ENCODE data around the gene GGTLC3. TPM values are rescaled to one million over a fixed set of nuclear protein-coding genes. Genes with fewer than 3 reads are reported as not detected.
A peak's percentile ranks its signal among the peaks of the same experiment; 100 is the strongest.
"Not testable (repeated sequence)": the region's sequence is repeated elsewhere in the genome, so short reads cannot be mapped to it uniquely, and the experiment has no call there.

GGTLC3 gene
- total and polyA plus RNA-seq, 2 of the 4 experiments (the other 2 are of a cell fraction), result not detected

- H3K14ac ChIP-seq (replicated peaks; ENCODE audit: low read depth, low read length); DNase-seq; H3K23ac ChIP-seq (ENCODE audit: low read depth, low read length); dilution Hi-C loops (cut with HindIII; ENCODE audit: low sequenced_read_pairs, unreplicated experiment); H3K27ac ChIP-seq (ENCODE audit: insufficient read depth, low read length); H4K20me1 ChIP-seq (ENCODE audit: insufficient read depth, low read length); H3K9ac ChIP-seq (ENCODE audit: low read depth, low read length); H3K56ac ChIP-seq (ENCODE audit: extremely low read depth, insufficient read depth, low read length); H2BK120ac ChIP-seq (ENCODE audit: low read depth, low read length); CTCF ChIA-PET; in situ Hi-C loops (cut with MboI; ENCODE audit: low sequenced_read_pairs); H2BK5ac ChIP-seq (ENCODE audit: low read depth, low read length, poor library complexity, severe bottlenecking); H2BK15ac ChIP-seq (ENCODE audit: low read depth, low read length); H3K18ac ChIP-seq (ENCODE audit: low read depth, low read length); H4K5ac ChIP-seq (ENCODE audit: low read depth, low read length); H2AK9ac ChIP-seq (replicated peaks; ENCODE audit: low read depth, low read length, poor library complexity); POLR2A ChIA-PET (ENCODE audit: unreplicated experiment); intact Hi-C loops (cut with micrococcal nuclease); H3K4me1 ChIP-seq (ENCODE audit: control insufficient read depth, insufficient read depth, low read length); H3K79me1 ChIP-seq (ENCODE audit: low read depth in 1 of 2, low read length in 2 of 2); H4K8ac ChIP-seq (ENCODE audit: low read depth in 2 of 2, low read length in 2 of 2); H3K4me2 ChIP-seq (ENCODE audit: low read depth, low read length); H3K4me3 ChIP-seq (ENCODE audit: insufficient read depth, low read depth, low read length); BruUV-seq (replicated peaks); H3K9me1 ChIP-seq (ENCODE audit: insufficient read depth, low read length); H3K36me3 ChIP-seq (ENCODE audit: control insufficient read depth, insufficient read depth, low read length); H2BK20ac ChIP-seq (ENCODE audit: low read depth, low read length); H3K9me3 ChIP-seq (ENCODE audit: control insufficient read depth, insufficient read depth, low read length); H2AK5ac ChIP-seq (ENCODE audit: low read depth, low read length); H2AFZ ChIP-seq (replicated peaks; ENCODE audit: low read length, poor library complexity); H3K27me3 ChIP-seq (ENCODE audit: control insufficient read depth, insufficient read depth, low read length); H3K4ac ChIP-seq (ENCODE audit: low read depth, low read length); H4K91ac ChIP-seq (ENCODE audit: insufficient read depth, low read depth, low read length): not testable (repeated sequence)
- peak; percentile 19 for ATAC-seq (ENCODE audit: low read depth)
- no CpG with 5 or more reads among the region's 22 CpGs for WGBS, 2 experiments (ENCODE audit: extremely low coverage in 2 of 2, insufficient read length in 1 of 2)
Observed at GRCh38 chr22:18554280-18555256, 36.6 kb upstream of the GGTLC3 start.

DNA sequence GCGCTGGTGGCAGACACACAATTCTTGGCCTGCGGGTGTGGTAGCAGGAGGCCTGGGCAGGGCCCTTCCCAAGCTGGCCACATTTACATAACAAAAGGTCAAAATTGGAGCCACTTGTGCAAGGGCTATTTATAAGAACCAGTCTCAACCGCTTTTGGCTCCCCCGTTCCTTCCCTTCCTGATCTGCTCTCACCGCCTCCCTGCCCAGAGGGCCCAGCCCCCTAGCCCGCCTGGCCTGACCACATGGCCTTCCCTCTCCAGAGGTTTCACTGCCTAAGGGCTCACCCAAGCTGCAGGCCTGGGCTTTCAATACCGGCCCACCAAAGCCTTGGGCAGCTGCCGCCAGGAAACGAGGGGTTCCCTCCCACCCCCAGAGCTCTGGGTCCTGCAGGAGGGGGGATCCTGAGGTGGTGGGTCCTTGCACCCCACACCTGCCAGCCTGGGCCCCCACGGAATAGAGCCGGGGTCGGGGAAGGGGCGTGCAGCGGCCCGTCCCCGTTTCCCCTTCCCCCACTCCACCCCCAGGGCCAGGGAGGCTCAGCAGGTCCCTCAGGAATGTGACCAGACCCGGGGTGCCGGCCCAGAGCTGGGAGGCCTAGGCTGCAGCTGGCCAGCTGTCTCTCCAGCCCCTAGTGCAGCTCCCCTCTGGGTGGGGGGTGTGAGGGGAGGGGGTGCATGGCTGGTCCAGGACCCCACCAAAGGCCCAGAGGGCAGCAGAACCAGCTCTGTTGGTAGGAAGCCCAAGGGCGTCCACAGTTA, 35.1 kb upstream of the GGTLC3 start:
- H4K91ac ChIP-seq (ENCODE audit: insufficient read depth, low read depth, low read length); H3K18ac ChIP-seq (ENCODE audit: low read depth, low read length); H3K23ac ChIP-seq (ENCODE audit: low read depth, low read length); H3K56ac ChIP-seq (ENCODE audit: extremely low read depth, insufficient read depth, low read length); H3K4ac ChIP-seq (ENCODE audit: low read depth, low read length); H2BK120ac ChIP-seq (ENCODE audit: low read depth, low read length); H4K5ac ChIP-seq (ENCODE audit: low read depth, low read length); H3K36me3 ChIP-seq (ENCODE audit: control insufficient read depth, insufficient read depth, low read length); H3K79me1 ChIP-seq (ENCODE audit: low read depth in 1 of 2, low read length in 2 of 2); H2BK5ac ChIP-seq (ENCODE audit: low read depth, low read length, poor library complexity, severe bottlenecking); H3K4me2 ChIP-seq (ENCODE audit: low read depth, low read length); H2BK15ac ChIP-seq (ENCODE audit: low read depth, low read length); intact Hi-C loops (cut with micrococcal nuclease); H2AFZ ChIP-seq (replicated peaks; ENCODE audit: low read length, poor library complexity); H2AK5ac ChIP-seq (ENCODE audit: low read depth, low read length); DNase-seq; H4K20me1 ChIP-seq (ENCODE audit: insufficient read depth, low read length); BruUV-seq (replicated peaks); POLR2A ChIA-PET (ENCODE audit: unreplicated experiment); H3K9me3 ChIP-seq (ENCODE audit: control insufficient read depth, insufficient read depth, low read length); H3K27ac ChIP-seq (ENCODE audit: insufficient read depth, low read length); in situ Hi-C loops (cut with MboI; ENCODE audit: low sequenced_read_pairs); H3K14ac ChIP-seq (replicated peaks; ENCODE audit: low read depth, low read length); H3K9ac ChIP-seq (ENCODE audit: low read depth, low read length); H3K27me3 ChIP-seq (ENCODE audit: control insufficient read depth, insufficient read depth, low read length); dilution Hi-C loops (cut with HindIII; ENCODE audit: low sequenced_read_pairs, unreplicated experiment); H3K9me1 ChIP-seq (ENCODE audit: insufficient read depth, low read length); H2BK20ac ChIP-seq (ENCODE audit: low read depth, low read length); H2AK9ac ChIP-seq (replicated peaks; ENCODE audit: low read depth, low read length, poor library complexity); ATAC-seq (ENCODE audit: low read depth); H4K8ac ChIP-seq (ENCODE audit: low read depth in 2 of 2, low read length in 2 of 2); H3K4me1 ChIP-seq (ENCODE audit: control insufficient read depth, insufficient read depth, low read length); CTCF ChIA-PET; H3K4me3 ChIP-seq (ENCODE audit: insufficient read depth, low read depth, low read length): not testable (repeated sequence)
- WGBS, 2 experiments (ENCODE audit: extremely low coverage in 2 of 2, insufficient read length in 1 of 2), result no CpG with 5 or more reads among the region's 19 CpGs
